Stimulated activated CD4-positive, alpha-beta T cell treated with anti-CD3 and anti-CD28 coated beads, Interleukin-4, amount 100 ng/mL, for 4 hours (primary cell): ENCODE measurements around the gene SERPINI1.

ENCODE experiments used
- DNase-seq, 2 experiments: peaks; one replicate each; pipeline ENCODE4 v3.0.0-alpha.2; 2020

SERPINI1 gene

DNA sequence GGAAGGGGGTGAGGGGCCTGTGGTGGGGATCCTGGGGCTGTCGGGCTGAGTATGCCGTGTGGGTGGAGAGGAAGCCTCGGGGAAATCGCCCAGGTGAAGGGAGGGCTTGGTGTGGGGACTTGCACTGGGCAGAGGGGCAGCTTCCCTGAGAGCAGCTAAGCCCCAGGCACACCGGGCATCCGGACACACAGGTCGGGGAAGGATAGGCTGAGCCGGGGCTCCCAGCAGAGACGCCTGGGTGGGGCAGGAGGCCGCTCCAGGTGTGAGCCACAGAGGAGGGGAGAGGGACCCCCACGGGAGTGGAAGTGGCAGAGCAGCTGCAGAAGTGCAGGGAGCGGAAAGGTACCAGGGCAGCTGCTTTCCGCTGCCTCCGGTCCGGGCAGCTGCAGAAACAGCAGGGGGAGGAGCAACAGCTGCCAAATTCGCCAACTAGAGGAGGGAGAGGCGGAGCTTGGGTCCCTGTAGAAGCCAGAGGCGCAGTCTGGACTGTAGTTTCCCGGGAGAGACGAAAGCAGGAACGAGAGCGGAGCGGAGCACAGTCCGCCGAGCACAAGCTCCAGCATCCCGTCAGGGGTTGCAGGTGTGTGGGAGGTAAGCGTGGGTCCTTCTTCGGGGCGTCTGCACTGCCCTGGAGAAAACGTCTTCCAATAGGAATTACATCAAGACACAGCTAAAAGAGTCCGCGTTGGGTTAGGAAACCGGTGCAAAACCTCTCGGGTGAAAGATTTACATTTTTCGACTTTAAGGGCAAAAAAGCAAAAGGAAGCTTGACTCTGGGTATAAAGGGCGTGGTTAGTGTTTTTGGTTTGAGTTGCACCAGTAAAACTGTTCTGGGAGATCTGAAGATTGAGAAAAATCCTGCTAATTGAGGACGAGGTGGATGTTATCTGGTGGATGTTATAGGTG is at the start of gene SERPINI1:
Gene SERPINI1, plus strand, starts transcription at position 489 of the 906 bp plus-strand sequence. CDS start 53,408 bp downstream, outside the sequence.
- peak; percentile 65 to 69 for DNase-seq

DNA sequence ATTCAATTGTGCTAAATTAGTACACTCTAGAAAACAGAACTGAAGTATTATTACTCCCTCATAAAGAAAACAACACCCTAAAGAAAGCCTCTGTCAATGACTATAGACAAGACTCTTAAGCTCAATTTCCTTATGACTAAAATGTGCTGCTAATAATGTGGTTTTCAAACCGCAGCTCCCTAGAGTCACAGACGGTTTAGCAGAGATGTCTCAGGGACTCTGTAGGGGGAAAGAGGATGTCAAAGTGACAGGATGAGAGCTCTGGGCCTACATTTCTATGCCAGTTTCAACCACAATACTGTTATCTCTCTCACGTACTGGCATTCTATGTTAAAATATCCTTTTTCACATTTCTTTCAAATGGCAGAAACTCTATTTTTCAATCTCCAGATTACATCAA is 44.2 kb upstream of the SERPINI1 start:
- peak in 1 of 2 experiments; percentile 19 for DNase-seq

- DNase-seq = no peak
Observed at GRCh38 chr3:167694121-167694520, 41.4 kb upstream of the SERPINI1 start.

DNA sequence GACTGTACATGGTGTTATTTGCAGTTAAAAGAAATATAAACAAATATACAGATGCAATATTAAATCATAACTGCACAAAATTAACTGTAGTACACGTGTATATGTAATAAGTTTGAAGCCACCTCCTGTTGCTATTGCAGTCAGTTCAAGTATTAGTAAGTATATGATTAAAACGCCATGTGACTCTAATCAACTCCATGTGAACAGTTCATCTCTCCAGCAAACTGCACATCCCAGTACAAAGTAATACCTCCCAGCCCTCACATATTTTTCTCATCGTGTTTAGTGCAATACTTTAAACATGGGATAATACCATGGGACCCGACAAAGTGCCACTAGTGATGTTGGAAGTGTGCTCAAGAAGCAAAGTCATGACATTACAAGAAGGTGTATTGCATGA is 35.5 kb upstream of the SERPINI1 start:
- no peak for DNase-seq

GRCh38 chr3:167700926-167701325 is 34.6 kb upstream of the SERPINI1 start:
- no peak for DNase-seq

DNA sequence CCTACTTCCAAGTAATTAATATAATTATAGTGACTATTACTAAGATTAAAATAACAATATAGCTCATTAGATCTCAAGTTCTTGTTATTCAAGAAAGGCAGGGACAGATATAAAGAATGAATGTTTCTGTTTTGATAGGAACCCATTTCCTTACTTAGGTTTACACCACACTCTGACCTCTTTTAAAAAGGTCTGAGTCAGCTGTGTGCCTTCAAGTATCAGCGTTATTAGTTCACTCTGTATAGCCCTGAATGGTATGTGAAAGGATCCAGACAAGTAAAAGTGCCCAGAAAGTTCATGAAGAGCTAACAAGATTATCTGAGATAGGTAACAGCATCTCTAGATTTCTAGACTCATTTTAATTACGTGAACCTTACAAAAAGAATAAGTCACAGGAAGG is 29.7 kb upstream of the SERPINI1 start:
- no peak for DNase-seq

- no peak for DNase-seq
Observed at GRCh38 chr3:167709690-167710089, 25.8 kb upstream of the SERPINI1 start.

DNA sequence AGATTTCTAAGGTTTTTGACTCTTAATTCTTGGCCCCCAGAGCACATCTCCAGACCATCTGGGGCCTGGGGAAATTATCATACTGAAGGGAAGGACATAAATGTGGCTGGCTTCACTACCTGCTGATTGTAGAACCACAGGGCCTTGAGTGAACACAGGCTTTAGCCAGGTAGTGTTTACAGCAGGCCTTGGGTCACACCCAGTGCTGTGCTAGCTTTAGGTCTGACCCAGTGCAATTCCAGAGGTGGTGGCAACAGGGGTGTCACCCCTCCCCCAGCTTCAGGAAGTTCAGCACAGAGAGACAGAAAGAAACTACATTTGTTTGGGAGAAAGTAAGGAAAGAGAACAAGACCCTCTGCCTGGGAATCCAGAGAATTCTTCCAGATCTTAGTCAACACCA is 25.0 kb upstream of the SERPINI1 start:
- DNase-seq = no peak

GRCh38 chr3:167711439-167711838 is 24.1 kb upstream of the SERPINI1 start:
- no peak for DNase-seq

- no peak for DNase-seq
Observed at GRCh38 chr3:167712445-167712844, 23.1 kb upstream of the SERPINI1 start.

- DNase-seq = no peak
Observed at GRCh38 chr3:167714871-167715270, 20.6 kb upstream of the SERPINI1 start.

GRCh38 chr3:167716920-167717319 is 18.6 kb upstream of the SERPINI1 start:
- DNase-seq = no peak

DNA sequence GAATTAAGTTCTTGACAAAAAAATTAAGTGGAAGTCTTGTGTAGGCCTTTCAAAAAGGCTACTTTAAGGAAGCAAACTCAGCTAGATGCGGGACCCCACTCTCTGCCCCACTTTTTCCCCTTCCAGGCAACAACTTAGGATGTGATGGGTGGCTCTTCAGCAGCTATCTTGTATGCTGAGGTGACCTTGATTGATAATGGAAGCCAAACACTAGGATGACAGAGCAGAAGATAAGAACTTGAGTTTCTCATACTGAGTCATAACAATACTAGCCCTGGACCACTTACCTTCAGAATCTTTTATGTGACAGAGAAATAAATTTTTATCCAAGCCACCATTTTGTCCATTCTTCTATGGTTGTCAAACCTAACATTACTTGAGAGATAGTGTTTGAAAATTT is 16.9 kb upstream of the SERPINI1 start:
- no peak for DNase-seq

DNA sequence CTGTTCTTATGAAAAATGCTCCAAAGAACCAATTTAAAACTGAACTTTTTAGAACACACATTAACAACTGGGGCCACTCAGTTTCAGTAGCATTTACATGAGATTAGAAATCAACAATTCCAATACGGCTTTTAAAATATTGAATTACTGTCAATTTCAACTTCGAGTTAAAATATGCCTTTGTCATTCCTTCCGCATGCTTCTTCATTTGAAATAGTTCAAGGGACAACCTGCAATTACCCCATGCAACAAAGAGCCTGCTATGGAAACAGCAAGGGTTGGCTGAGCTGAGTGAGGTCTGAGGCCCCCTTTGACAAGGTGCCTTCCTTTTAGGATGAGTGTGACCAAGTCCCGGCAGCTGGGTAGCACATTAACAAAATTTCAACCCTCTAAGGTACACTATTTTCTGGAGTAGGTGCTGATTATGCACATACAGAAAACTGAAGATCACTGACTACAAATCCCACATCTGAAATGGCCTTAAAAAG is 12.5 kb upstream of the SERPINI1 start:
- DNase-seq = no peak

DNA sequence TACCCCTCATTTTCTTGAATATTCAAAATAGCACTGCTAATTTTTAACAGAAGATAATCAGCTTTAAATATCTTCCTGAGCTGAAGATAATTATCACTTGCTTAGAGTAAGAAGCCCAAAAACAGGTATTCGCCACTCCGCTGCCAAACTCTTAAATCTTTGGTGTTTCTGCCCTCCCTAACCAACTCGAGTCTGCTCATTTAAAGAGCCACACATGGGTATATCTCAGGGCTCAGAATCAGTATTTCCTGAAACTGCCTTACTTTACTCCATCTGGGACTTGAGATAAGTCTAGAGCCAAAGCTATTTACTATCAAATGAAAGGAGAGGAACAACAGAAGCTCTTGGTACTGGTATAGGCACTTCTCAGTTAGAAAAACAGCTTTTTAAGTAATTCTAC is 11.6 kb upstream of the SERPINI1 start:
- no peak for DNase-seq

- no peak for DNase-seq
Observed at GRCh38 chr3:167728176-167728575, 7.3 kb upstream of the SERPINI1 start.

GRCh38 chr3:167728632-167729323 is 6.7 kb upstream of the SERPINI1 start:
- no peak for DNase-seq

DNA sequence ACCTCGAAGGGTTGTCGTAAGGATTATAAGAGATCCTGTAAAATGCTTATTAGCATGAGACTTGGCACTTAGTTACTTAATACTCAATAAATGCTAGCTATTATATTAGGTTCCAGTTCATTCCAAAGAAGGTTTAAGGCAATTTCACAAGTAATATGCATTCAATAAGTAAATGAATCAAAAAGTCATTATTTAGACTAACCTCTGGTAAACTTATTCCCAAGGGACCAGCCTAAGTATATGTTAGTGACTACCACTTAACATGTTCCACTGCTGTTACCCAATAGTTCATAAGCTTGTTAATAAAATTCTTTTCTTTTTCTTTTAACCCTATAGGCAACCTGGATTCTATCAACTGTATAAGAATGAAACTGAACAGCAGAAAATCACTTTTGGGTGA is 5.9 kb upstream of the SERPINI1 start:
- no peak for DNase-seq

DNA sequence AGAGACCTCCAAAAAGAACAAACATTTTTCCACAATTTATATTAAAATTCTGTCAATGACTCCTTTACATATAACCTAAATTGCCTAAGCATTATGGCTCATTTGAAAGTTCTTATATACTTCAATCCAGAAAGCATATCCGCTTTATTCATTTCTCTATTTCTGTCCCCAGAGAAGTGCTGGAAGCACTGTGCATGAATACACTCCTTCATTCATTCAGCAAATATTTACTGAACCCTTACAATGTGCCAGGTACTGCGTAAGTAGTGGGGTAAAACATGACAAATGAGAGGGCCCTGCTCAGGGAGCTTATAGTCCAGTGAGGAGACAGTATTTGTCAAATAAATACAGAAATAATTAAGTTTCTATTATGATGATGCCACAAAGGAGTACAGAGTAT is 4.1 kb upstream of the SERPINI1 start:
- DNase-seq = no peak

- no peak for DNase-seq
Observed at GRCh38 chr3:167732313-167733065, 3.0 kb upstream of the SERPINI1 start.

GRCh38 chr3:167733961-167734497 is 1.5 kb upstream of the SERPINI1 start:
- DNase-seq = no peak

- DNase-seq = peak; percentile 92 to 98
Observed at GRCh38 chr3:167734498-167735232, 856 bp upstream of the SERPINI1 start, which contains the start of gene PDCD10. PDCD10 (minus strand) TSS chr3:167734892; CDS start chr3:167720157, 14,735 bp downstream.
